ENCODE results near the gene KLK1. TPM values are rescaled to one million over a fixed set of nuclear protein-coding genes. Genes with fewer than 3 reads are reported as not detected.

KLK1 gene
- total and polyA plus RNA-seq, 2 donors (not counting 1 experiment from before 2014, with no cell fraction given) = not detected

DNA sequence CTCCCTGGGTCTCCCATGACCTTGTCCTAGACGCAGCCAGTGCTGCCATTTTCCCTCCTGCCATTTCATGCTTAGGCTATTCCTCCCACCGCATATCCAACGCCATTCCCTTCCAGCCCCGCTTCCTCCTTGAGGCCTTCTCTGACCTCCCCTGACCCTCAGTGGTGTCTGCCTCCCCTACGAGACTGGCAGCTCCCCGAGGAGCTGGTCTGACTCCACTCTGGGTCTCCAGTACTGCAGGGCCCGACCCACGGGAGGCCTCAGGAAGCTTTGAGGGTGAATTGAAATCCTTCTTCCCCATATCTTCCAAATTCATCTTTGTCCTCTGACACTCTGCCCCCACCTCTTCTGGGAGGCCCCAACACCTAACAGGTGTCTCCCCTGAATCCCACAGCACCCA, 9.1 kb upstream of the KLK1 start:
- Histone ChIP-seq H3K9me3 (ENCODE audit: control insufficient read depth, insufficient read depth, low read depth, low read length) (no peaks in the 10 kb centered on the region), H3K4me1 (ENCODE audit: control insufficient read depth, extremely low read depth, insufficient read depth, low read length) (no peaks in the 10 kb centered on the region), H3K9ac (ENCODE audit: insufficient read depth, low read length) (no peak overlapping the region), H3K27me3 (ENCODE audit: control insufficient read depth, insufficient read depth, low read length) (no peaks in the 10 kb centered on the region), H3K4me3 (replicated peaks in 1 of 4; ENCODE audit: control extremely low read depth in 1 of 4, insufficient read depth in 1 of 4, low read depth in 3 of 4, low read length in 4 of 4) (no peak overlapping the region), H3K27ac (ENCODE audit: insufficient read depth, low read length) (no peak overlapping the region), H2AFZ (ENCODE audit: low read length) (no peak overlapping the region), H3K4me2 (ENCODE audit: extremely low read depth, insufficient read depth, low read length) (no peak overlapping the region), H3K36me3 (ENCODE audit: control insufficient read depth, insufficient read depth, low read length) (no peaks in the 10 kb centered on the region), H4K20me1 (ENCODE audit: control insufficient read depth, extremely low read depth, insufficient read depth, low read length) (no peaks in the 10 kb centered on the region), H3K79me2 (ENCODE audit: control insufficient read depth, insufficient read depth, low read length) (no peaks in the 10 kb centered on the region)
- TF ChIP-seq, protein P1, sequence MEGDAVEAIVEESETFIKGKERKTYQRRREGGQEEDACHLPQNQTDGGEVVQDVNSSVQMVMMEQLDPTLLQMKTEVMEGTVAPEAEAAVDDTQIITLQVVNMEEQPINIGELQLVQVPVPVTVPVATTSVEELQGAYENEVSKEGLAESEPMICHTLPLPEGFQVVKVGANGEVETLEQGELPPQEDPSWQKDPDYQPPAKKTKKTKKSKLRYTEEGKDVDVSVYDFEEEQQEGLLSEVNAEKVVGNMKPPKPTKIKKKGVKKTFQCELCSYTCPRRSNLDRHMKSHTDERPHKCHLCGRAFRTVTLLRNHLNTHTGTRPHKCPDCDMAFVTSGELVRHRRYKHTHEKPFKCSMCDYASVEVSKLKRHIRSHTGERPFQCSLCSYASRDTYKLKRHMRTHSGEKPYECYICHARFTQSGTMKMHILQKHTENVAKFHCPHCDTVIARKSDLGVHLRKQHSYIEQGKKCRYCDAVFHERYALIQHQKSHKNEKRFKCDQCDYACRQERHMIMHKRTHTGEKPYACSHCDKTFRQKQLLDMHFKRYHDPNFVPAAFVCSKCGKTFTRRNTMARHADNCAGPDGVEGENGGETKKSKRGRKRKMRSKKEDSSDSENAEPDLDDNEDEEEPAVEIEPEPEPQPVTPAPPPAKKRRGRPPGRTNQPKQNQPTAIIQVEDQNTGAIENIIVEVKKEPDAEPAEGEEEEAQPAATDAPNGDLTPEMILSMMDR (conservative IDR thresholded peaks at IDR 0.05 in 1 of 2, IDR thresholded peaks at IDR 0.05 in 1 of 2; ENCODE audit: low read depth in 1 of 2, low read length in 2 of 2) = no peak
- TF ChIP-seq EZH2 (IDR thresholded peaks at IDR 0.05; ENCODE audit: low read length, missing control alignments) = no peak
- no peak for DNase-seq (ENCODE audit: low read depth in 2 of 2)

DNA sequence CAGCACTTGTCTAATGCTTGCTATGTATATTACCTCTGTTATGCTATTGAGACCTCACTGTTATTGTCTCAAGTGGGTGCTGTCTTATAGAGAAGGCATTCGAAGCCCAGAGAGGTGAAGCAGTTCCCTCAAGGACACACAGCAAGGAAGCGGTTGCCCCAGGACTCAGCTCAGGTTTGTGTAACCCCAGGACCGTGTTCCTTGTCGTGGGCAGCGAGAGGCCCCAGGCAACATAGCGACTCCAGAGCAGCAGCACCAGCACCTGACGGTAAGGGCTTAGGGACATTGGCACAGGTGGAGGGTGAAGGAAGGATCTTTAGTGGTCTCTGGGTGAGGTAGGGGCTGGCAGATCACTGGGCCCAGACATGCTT, 7.4 kb upstream of the KLK1 start:
- Histone ChIP-seq H3K36me3 (ENCODE audit: control insufficient read depth, insufficient read depth, low read length) (no peaks in the 10 kb centered on the region), H3K27me3 (ENCODE audit: control insufficient read depth, insufficient read depth, low read length) (no peaks in the 10 kb centered on the region), H3K9me3 (ENCODE audit: control insufficient read depth, insufficient read depth, low read depth, low read length) (no peaks in the 10 kb centered on the region), H3K4me3 (replicated peaks in 1 of 4; ENCODE audit: control extremely low read depth in 1 of 4, insufficient read depth in 1 of 4, low read depth in 3 of 4, low read length in 4 of 4) (no peak overlapping the region), H3K79me2 (ENCODE audit: control insufficient read depth, insufficient read depth, low read length) (no peaks in the 10 kb centered on the region), H3K27ac (ENCODE audit: insufficient read depth, low read length) (no peak overlapping the region), H4K20me1 (ENCODE audit: control insufficient read depth, extremely low read depth, insufficient read depth, low read length) (no peaks in the 10 kb centered on the region), H3K9ac (ENCODE audit: insufficient read depth, low read length) (no peak overlapping the region), H2AFZ (ENCODE audit: low read length) (no peak overlapping the region), H3K4me1 (ENCODE audit: control insufficient read depth, extremely low read depth, insufficient read depth, low read length) (no peaks in the 10 kb centered on the region), H3K4me2 (ENCODE audit: extremely low read depth, insufficient read depth, low read length) (no peak overlapping the region)
- TF ChIP-seq, protein P1 (conservative IDR thresholded peaks at IDR 0.05 in 1 of 2, IDR thresholded peaks at IDR 0.05 in 1 of 2; ENCODE audit: low read depth in 1 of 2, low read length in 2 of 2) = no peak
- TF ChIP-seq EZH2 (IDR thresholded peaks at IDR 0.05; ENCODE audit: low read length, missing control alignments) = no peak
- DNase-seq (ENCODE audit: low read depth in 2 of 2) = no peak

DNA sequence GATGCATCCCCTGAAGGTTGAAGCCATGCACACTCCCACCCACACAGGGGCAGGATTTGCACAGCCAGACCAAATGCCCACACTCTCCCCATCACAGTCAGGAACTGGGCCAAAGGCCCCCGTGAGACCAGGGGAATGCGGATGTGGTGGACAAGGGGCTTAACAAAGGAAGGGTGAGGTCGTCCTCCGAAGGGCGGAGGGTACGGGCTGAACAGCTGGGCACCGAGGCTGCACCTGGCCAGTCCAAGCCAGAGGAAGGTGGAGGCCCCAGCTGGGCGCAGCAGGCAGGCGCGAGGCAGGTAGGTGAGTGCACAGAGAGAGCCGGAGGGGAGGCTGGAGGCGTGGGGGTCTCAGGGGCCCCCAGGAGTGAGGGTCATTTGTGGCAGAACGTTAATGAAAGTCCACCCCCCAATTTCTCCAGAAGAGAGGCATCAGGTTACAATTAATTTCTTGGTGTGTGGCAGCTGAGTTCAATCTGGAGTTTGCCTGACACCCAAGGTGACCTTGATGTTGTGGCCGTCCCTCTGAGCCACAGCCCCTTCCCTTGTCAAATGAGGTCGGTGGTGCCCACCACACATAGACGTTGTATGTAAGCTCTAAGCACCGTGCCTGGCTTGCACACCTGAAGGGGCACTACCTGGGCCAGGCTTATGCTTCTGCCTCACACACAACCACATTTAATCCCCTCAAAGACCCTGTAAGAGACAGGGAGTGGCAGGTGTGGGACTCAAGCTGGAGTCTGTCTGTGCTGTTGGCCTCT, 6.9 kb upstream of the KLK1 start:
- Histone ChIP-seq H3K4me2 (ENCODE audit: extremely low read depth, insufficient read depth, low read length) (no peak overlapping the region), H3K27me3 (ENCODE audit: control insufficient read depth, insufficient read depth, low read length) (no peaks in the 10 kb centered on the region), H3K9ac (ENCODE audit: insufficient read depth, low read length) (no peak overlapping the region), H3K27ac (ENCODE audit: insufficient read depth, low read length) (no peak overlapping the region), H3K36me3 (ENCODE audit: control insufficient read depth, insufficient read depth, low read length) (no peaks in the 10 kb centered on the region), H3K4me1 (ENCODE audit: control insufficient read depth, extremely low read depth, insufficient read depth, low read length) (no peaks in the 10 kb centered on the region), H2AFZ (ENCODE audit: low read length) (no peak overlapping the region), H4K20me1 (ENCODE audit: control insufficient read depth, extremely low read depth, insufficient read depth, low read length) (no peaks in the 10 kb centered on the region), H3K4me3 (replicated peaks in 1 of 4; ENCODE audit: control extremely low read depth in 1 of 4, insufficient read depth in 1 of 4, low read depth in 3 of 4, low read length in 4 of 4) (no peak overlapping the region), H3K9me3 (ENCODE audit: control insufficient read depth, insufficient read depth, low read depth, low read length) (no peaks in the 10 kb centered on the region), H3K79me2 (ENCODE audit: control insufficient read depth, insufficient read depth, low read length) (no peaks in the 10 kb centered on the region)
- no peak for DNase-seq (ENCODE audit: low read depth in 2 of 2)
- no peak for TF ChIP-seq EZH2 (IDR thresholded peaks at IDR 0.05; ENCODE audit: low read length, missing control alignments)
- TF ChIP-seq, protein P1 (conservative IDR thresholded peaks at IDR 0.05 in 1 of 2, IDR thresholded peaks at IDR 0.05 in 1 of 2; ENCODE audit: low read depth in 1 of 2, low read length in 2 of 2) = no peak
